ENCODE data around the gene QDPR. TPM values are rescaled to one million over a fixed set of nuclear protein-coding genes. Genes with fewer than 3 reads are reported as not detected.

QDPR gene
- total RNA-seq, 6 experiments from 2014 or later, result 43.4 to 154 (median 81.5) TPM

DNA sequence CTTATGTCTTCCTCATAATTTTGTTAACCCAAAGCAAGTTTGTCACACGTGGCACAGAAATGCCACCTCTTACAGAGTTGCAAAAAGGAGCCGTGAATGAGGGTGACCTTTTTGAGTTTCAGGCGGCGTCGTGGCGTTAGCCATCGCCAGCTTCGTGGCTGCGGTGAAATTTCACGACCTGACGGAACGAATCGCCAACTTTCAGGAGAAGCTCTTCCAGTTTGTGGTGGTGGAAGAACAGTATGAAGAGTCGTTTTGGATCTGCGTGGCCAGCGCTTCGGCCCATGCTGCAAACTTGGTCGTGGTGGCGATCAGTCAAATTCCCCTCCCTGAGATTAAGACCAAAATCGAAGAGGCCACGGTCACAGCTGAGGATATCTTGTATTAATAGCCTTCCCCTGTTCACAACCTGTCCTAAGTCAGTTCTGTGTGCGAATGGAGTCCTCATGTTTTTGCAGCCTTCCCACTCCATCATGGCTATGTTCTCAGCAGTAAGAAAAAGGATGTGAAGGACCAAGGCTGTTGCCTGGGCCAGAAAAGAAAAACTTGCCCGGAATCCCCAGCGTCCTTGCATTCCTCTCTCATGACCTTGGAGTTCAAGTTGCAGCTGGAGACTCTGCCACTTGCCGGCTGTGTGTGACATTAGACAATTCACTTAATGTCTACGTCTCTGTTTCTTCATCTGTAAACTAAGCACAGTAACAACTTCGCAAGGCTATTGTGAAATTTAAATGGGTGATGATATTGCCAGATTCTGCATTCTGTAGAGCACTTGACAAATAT lies 15.0 kb upstream of the QDPR start:
- Histone ChIP-seq H3K4me1 (peaks cover 0 to 4% (median 0%) of the 10 kb centered on the region in 4 donors), H3K27ac (no peak overlapping the region), H3K27me3 (no peaks in the 10 kb centered on the region), H3K4me3 (no peak overlapping the region), H3K36me3 (no peaks in the 10 kb centered on the region), H3K9me3 (no peaks in the 10 kb centered on the region)
- no peak for TF ChIP-seq POLR2A (IDR thresholded peaks at IDR 0.05)
- TF ChIP-seq, protein P1, sequence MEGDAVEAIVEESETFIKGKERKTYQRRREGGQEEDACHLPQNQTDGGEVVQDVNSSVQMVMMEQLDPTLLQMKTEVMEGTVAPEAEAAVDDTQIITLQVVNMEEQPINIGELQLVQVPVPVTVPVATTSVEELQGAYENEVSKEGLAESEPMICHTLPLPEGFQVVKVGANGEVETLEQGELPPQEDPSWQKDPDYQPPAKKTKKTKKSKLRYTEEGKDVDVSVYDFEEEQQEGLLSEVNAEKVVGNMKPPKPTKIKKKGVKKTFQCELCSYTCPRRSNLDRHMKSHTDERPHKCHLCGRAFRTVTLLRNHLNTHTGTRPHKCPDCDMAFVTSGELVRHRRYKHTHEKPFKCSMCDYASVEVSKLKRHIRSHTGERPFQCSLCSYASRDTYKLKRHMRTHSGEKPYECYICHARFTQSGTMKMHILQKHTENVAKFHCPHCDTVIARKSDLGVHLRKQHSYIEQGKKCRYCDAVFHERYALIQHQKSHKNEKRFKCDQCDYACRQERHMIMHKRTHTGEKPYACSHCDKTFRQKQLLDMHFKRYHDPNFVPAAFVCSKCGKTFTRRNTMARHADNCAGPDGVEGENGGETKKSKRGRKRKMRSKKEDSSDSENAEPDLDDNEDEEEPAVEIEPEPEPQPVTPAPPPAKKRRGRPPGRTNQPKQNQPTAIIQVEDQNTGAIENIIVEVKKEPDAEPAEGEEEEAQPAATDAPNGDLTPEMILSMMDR (IDR thresholded peaks at IDR 0.05), result no peak
- intact Hi-C loops (cut with DNase I), result no loop called here
- WGBS (ENCODE audit: insufficient coverage, low coverage, low lambda C conversion rate, missing lambda C conversion rate), result 83% methylated on average over 25 of the region's 27 CpGs
- ATAC-seq (no peak), DNase-seq (no peak)

GRCh38 chr4:17523662-17524061 lies 11.8 kb upstream of the QDPR start:
- no peaks in the 10 kb centered on the region for H3K36me3 ChIP-seq
- H3K27ac ChIP-seq, result no peak overlapping the region
- ATAC-seq (no peak), DNase-seq (no peak)
- H3K9me3 ChIP-seq, result no peaks in the 10 kb centered on the region
- TF ChIP-seq POLR2A (IDR thresholded peaks at IDR 0.05), result no peak
- TF ChIP-seq, protein P1 (IDR thresholded peaks at IDR 0.05), result no peak
- H3K4me1 ChIP-seq, result no peaks in the 10 kb centered on the region
- no peak overlapping the region for H3K4me3 ChIP-seq
- no peaks in the 10 kb centered on the region for H3K27me3 ChIP-seq
- intact Hi-C loops (cut with DNase I), result no loop called here
- WGBS (ENCODE audit: insufficient coverage, low coverage, low lambda C conversion rate, missing lambda C conversion rate), result 33% methylated on average over 2 of the region's 2 CpGs

DNA sequence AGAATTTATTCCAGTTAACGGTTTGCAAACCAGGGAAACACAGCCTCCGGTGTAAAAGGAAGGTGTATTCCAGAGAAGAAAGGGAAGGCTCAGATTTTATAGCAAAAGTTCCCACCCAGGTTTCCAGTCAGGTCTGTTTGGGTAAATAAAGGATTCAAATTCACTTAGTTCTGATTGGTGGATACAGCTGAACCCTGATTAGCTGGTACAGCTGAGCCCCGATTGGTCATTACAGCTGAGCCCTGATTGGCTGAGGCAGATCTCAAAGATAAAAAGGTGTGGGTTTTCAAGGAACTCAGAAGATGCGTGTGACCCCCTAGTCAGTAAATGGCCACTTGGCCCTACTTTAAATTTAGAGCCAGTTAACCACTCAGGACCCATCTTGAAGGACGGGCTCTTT lies 9.7 kb upstream of the QDPR start:
- H3K4me3 ChIP-seq, result no peak overlapping the region
- peaks cover 0 to 3% (median 0%) of the 10 kb centered on the region in 4 donors for H3K4me1 ChIP-seq
- H3K27me3 ChIP-seq, result no peaks in the 10 kb centered on the region
- H3K27ac ChIP-seq, result no peak overlapping the region
- DNase-seq, result no peak
- no peak for TF ChIP-seq POLR2A (IDR thresholded peaks at IDR 0.05)
- TF ChIP-seq, protein P1 (IDR thresholded peaks at IDR 0.05), result no peak
- intact Hi-C loops (cut with DNase I), result no loop called here
- no peaks in the 10 kb centered on the region for H3K36me3 ChIP-seq
- no peak for ATAC-seq
- 76% methylated on average over 5 of the region's 5 CpGs for WGBS (ENCODE audit: insufficient coverage, low coverage, low lambda C conversion rate, missing lambda C conversion rate)
- H3K9me3 ChIP-seq, result no peaks in the 10 kb centered on the region

DNA sequence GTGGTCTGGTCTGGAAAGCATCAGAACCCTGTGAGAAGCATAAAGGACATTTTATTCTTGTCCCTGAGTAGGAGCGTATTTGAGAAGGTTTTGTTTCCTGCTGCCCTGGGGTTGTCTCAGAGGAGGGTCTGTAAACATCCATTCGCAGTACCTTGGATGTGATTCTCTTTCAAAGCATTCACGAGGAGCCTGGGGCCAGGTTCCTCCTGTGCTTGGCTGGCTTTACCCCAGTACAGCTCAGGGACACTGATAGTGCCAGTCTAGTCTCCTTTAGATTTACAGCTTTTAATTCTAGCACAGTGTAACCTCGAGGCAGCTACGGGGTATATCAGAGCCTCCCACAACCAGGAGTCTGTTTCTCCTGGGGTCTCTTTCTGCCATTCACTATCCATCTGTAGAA lies 5.8 kb upstream of the QDPR start:
- TF ChIP-seq, protein P1 (IDR thresholded peaks at IDR 0.05), result no peak
- no peak for TF ChIP-seq POLR2A (IDR thresholded peaks at IDR 0.05)
- Histone ChIP-seq H3K4me1 (peaks cover 0 to 27% (median 9%) of the 10 kb centered on the region in 4 donors), H3K4me3 (no peak overlapping the region), H3K9me3 (no peaks in the 10 kb centered on the region), H3K27me3 (no peaks in the 10 kb centered on the region), H3K27ac (no peak overlapping the region), H3K36me3 (no peaks in the 10 kb centered on the region)
- intact Hi-C loops (cut with DNase I), result no loop called here
- DNase-seq (no peak), ATAC-seq (no peak)
- 82% methylated on average over 3 of the region's 5 CpGs for WGBS (ENCODE audit: insufficient coverage, low coverage, low lambda C conversion rate, missing lambda C conversion rate)
